GM19438 (cell line): Measurements from ENCODE around the gene TXNRD1.
"Not testable (repeated sequence)": the region's sequence is repeated elsewhere in the genome, so short reads cannot be mapped to it uniquely, and the experiment has no call there.

Source experiments
- ATAC-seq: cut with Tn5 transposase; IDR thresholded peaks from one replicate; pipeline ENCODE4 v1.9.1; 2021; ENCODE audit warnings: low read depth; ENCODE audit not compliant: unreplicated experiment

The TXNRD1 gene

DNA sequence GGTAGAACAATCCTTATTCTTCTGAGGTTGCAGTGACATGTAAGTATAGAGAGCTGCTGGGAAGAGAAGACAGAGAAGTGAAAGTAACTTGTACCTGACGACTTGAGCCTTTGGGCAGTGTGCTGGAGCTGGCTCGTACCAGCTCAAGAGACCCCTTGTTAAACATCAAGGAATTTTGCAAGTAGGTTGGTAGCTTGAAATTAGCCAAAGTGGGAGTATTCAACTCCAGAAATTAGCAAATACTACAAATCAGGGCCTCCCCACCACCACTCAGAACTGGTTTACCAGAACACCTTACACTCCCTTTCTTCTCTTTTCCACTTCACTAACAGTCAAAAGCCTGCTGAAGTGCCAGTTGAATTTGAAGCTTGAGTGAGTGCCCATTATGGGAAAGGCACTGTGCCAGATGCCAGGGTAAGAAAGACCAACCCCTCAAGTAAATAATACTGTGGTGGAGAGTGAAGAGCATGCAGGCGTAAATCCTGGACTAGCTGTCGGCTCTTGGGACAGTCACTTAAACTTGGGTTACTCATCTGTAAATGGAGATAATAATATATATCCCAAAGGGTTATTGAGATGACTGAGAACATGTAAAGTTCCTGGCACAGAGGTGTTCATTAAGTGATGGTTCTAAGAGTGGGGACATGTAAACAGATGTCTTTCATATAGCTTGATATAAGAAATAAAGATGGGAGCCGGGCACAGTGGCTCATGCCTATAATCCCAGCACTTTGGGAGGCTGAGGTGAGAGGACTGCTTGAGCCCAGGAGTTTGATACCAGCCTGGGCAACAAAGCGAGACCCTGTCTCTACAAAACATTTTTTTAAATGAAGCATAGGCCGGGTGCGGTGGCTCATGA lies 60.9 kb downstream of the TXNRD1 start:
- ATAC-seq, result peak; percentile 71

DNA sequence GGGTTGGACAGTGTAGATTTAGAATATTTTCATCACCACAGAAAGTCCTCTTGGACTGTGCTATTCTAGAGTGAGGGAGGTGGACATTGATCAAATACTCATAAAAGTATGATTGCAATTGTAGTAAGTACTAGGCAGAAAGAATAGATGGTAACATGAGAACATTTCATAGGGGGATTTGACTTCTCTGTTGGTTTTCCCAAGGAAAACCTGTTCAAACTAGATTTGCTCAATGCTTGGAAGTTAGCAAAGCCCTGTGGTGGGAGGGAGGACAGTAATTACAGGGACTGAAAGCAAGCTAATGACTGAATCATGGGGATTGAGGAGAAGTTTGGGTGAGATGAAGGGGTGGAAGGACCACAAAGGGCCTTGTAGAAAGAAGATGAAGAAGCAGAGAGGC lies 63.6 kb downstream of the TXNRD1 start:
- ATAC-seq, result no peak

DNA sequence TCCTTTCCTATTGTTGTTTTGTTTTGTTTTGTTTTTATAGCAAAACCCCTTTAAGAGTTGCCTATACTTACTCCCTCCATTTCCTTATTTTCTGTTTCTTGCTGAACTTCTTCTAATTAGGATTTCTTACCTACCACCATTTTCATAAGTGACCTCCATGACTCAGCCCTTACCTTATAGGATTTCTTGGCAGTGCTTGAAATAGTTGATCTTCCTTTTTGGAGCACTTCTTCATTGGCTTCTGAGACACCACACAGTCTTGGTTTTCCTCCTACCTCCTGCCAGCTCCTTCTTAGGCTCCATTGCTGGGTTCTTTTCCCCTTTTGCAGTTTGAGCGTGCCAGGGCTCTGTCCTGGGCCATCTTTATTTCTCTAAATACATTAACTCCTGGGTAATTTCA lies 64.5 kb downstream of the TXNRD1 start:
- ATAC-seq, result no peak

DNA sequence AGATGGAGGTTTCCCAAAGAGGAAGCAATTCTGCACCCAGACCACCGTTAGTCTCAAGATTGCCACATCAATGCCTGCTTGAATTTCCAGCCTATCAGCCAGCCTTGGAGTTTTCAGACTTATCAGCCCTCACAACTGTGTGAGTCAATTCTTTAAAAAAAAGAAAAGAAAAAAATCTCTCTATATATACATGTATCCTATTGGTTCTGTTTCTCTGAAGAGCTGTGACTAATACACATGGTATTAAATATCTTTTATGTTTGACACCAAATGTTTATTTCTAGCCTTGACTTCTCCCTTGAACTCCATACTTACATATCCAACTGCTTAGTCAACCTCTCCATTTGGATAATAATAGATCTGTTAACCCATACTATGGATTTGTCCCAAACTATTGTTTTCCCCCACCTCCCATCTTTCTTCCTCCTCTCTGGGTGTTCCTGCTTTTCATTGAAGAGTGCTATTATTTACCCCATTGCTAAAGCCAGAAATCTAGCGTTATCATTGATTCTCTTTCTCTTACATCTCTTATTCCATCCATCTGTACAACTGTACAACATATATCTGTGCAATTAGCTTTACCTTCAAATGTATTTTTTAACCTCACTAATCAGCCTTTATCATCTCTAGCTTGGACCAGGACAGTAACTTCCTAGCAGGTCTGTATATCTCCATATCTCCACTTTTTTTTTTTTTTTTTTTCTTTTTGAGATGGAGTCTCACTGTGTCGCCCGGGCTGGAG lies 65.3 kb downstream of the TXNRD1 start:
- ATAC-seq, result no peak

DNA sequence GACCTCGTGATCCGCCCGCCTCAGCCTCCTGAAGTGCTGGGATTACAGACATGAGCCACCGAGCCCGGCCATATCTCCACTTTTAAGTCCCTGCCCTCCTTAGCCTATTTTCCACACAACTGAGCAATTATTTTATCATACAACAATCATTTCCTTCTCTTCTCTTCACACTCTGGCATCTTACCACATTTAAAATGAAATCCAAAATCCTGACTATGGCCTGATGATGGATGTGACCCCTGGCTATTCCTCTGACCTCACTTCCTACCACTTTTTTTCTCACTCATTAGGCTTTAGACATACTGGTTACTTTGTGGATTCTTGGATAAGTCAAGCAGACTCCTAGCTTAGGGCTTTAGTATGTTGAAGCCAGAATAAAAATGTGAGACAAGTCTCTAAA lies 66.1 kb downstream of the TXNRD1 start:
- ATAC-seq, result no peak

DNA sequence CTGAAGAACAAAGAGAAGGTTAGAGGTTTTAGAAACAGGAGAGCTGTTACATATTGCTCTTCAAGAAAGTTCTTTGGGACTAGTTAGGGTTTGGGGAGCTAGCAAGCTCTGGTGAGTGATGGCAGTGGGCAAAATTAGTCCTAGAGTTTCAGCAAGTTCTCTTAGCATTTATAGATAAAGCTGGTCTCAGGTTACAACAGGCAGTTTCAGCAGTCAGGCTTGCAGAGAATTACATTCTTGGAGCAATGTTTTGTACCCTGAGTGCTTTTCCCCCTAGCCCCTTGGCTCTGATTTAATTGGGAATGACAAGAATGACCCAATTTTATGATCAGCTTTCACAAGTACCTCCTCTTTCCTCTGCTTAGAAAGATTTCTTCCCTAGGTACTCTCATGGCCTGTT lies 66.5 kb downstream of the TXNRD1 start:
- no peak for ATAC-seq

DNA sequence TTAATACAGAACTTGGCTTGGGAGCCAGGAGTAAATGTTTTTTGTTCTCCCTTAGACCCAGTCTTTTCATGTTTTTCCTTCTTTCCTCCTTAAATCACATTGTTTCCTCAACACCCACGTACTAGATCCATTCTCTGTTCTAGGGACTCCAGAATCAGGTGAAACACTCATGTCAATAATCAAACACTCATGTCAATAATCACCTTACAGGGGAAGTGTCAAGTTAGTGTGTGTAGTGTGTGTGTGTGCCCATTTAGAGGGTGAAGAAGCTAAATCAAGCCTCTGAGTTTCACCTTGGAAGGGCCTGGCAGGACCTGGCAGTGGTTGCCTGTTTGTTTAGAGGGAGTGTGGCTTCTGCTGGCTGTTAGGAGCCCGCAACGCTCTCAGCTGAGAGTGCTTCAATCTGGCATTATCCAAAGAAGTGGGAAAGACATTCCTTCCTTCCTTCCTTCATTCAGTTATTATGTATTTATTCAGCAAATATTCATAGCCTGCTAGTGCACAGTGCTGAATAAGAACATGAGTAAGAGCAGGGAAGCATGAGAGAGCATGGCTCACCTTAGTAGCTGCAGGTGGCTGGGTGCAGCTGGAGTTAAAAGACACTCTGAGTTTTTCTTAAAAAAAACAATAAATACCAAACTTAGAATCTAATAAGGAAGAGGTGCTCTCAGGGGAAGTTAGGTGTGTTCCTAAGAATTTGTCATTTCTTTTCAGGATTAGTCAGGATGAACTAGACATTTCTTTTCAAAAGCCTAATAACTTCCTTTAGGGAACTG lies 70.3 kb downstream of the TXNRD1 start:
- no peak for ATAC-seq

DNA sequence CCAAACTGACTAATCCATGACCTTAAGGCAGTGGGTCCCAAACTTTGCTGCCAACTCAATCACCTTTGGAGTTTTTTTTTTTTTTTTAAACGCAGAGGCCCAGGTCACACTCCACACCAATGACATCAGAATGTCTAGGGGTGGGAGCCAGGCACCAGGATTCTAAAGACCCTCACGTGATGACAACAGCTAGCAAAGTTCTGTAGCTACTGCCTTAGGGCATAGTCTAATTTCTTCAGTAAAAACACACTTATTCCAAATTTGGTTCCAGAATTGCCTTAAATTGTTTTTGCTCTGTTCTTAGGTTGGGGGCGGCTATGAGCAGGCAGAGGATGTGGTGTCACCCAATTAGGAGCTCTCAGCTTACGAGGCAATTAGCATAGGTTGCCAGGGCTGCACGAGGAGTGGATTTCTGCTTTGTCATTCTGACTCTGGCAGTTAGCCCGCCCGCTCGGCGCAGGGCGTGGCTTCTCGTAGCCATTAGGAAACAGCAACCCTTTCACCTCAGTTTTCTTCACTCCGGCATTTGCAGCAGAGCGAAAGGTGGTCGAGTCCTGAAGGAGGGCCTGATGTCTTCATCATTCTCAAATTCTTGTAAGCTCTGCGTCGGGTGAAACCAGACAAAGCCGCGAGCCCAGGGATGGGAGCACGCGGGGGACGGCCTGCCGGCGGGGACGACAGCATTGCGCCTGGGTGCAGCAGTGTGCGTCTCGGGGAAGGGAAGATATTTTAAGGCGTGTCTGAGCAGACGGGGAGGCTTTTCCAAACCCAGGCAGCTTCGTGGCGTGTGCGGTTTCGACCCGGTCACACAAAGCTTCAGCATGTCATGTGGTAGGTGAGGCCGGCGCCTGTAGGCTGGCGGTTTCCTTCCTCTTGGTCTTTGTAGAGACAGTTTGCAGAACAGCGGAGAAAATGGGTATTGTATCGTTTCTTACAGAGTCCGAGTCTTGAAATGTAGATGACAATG lies 71.2 kb downstream of the TXNRD1 start:
- peak; percentile 85 for ATAC-seq

DNA sequence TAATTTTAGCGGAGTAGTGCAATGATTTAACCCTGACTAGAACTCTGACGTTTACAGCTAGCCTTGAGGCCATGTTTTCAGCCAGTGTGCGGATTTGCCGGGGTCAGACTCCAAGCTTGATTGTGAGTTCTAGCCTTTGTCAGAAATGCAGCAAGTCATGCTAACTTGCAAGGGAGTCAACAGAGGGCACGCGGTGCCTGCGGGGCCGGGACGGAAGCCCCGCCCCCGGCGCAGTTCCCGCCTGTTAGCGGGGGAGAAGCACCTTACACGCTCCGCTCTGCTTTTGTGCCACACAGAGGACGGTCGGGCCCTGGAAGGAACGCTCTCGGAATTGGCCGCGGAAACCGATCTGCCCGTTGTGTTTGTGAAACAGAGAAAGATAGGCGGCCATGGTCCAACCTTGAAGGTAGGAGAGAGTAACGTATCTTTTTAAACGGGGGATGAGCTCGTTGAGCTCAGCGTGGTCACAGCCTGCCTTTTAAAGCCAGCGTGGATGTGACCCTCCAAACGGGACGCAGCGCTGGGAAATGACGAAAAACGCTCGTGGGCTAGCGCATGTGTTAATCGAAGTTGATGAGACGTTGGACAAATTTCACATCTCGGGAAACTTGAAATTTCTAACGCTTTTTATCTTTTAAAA lies 73.2 kb downstream of the TXNRD1 start:
- peak; percentile 44 for ATAC-seq

DNA sequence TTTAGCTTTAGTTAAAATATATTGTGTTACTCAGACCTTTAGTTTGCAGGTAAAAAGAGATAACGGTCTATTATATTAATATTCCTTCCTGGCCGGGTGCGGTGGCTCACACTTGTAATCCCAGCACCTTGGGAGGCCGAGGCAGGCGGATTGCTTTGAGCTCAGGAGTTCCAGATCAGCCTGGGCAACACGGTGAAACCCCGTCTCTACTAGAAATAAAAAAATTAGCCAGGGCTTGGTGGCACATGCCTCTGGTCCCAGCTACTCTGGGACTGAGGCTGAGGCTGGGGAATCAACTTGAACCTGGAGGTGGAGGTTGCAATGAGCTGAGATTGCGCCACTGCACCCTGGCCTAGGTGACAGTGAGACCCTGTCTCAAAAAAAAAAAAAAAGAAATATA lies 74.7 kb downstream of the TXNRD1 start:
- no peak for ATAC-seq

DNA sequence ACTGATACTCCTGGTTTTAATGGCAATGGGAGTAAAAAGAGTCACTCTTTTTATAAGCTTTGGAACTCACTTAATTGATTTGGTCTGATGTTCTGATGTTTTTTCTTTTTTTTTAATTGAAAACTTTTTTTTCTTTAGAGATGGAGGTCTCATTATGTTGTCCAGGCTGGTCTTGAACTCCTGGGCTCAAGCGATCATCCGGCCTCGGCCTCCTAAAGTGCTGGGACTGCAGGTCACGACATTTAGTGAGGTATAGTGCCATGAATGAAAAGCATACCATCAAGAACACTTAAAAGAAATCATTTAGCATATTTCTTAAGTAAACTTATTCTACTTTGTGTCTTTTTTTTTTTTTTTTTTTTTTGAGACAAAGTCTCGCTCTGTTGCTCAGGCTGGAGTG lies 75.3 kb downstream of the TXNRD1 start:
- no peak for ATAC-seq

DNA sequence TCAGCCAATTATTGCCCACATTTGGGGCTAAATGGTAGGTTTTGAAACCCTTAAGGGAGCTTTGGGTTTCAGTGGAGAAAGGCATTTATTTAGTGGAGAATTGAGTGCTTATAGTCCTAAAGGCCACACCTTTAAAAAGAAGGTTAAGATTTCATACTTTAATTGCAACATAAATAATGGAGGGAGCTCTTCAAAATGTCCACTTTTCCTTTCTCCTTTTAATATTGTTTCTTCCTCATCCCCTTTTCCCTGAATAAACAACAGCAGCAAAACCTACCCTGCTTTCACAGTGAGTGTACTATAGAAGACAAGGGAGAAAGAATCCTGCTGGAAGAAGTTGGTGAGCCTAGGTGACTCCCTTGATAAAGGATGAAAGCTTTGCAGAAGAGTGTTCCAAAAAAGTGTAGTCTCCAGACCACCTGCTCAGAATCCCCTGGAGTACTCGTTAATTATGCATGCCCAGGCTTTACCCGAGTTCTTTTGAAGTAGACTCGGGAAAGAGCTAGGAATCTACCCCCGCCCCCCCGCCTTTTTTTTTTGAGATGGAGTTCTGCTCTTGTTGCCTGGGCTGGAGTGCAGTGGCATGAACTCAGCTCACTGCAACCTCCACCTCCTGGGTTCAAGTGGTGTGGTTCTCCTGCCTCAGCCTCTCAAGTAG lies 76.4 kb downstream of the TXNRD1 start:
- no peak for ATAC-seq

DNA sequence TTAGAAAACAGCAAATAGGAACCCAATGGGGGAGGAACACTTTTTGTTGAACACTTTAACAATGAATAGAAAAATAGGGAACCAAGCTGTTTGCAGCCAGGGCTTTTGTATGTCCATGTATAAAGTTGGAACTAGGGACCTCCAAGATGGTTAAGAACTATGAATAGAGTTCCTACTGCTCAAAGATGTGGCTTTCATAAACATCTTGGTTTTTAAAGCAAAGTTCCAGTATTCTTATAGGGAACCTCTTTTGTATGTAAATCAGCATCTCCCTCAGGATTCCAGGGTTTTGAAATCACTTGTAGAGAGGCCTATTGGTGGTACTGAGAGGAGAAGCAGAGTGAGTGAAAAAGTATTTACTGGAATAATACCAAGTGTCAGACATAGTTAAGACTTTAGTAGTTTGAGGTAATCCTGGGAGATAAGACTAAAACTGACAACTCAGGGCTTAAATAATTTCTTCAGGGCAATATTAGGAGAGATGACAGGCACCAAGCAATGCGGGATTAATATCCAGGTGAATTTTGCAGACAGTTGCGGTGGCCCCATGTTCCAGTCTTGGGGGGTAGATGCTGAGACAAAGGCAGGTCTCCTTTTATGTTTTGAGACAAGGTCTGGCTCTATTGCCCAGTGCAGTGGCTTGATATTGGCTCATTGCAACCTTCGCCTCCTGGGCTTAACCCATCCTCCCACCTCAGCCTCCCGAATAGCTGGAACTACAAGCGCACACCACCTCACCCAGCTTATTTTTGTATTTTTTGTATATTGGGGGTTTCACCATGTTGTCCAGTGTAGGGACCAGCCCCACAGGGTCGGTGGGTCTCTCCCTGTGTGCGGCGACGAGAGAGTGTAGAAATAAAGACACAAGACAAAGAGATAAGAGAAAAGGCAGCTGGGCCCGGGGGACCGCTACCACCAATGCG lies 77.6 kb downstream of the TXNRD1 start:
- no peak for ATAC-seq

DNA sequence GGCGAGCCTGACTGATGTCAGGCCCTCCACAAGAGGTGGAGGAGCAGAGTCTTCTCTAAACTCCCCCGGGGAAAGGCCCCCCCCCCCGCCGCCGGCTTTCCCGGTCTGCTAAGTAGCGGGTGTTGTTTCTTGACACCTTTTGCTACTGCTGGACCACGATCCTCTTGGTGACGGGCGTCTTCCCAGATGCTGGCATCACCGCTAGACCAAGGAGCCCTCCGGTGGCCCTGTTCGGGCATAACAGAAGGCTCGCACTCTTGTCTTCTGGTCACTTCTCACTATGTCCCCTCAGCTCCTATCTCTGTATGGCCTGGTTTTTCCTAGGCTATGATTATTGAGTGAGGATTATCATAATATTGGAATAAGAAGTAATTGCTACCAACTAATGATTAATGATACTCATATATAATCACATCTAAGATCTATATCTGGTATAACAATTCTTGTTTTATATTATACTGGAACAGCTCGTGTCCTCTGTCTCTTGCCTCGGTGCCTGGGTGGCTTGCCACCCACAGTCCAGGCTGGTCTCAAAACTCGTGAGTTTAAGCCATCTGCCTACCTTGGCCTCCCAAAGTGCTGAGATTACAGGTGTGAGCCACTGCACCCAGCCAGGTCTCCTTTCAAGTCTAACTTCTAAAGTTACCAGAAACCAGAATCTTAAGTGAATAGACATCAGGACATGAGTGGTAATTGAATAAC lies 78.7 kb downstream of the TXNRD1 start:
- not testable (repeated sequence) for ATAC-seq

DNA sequence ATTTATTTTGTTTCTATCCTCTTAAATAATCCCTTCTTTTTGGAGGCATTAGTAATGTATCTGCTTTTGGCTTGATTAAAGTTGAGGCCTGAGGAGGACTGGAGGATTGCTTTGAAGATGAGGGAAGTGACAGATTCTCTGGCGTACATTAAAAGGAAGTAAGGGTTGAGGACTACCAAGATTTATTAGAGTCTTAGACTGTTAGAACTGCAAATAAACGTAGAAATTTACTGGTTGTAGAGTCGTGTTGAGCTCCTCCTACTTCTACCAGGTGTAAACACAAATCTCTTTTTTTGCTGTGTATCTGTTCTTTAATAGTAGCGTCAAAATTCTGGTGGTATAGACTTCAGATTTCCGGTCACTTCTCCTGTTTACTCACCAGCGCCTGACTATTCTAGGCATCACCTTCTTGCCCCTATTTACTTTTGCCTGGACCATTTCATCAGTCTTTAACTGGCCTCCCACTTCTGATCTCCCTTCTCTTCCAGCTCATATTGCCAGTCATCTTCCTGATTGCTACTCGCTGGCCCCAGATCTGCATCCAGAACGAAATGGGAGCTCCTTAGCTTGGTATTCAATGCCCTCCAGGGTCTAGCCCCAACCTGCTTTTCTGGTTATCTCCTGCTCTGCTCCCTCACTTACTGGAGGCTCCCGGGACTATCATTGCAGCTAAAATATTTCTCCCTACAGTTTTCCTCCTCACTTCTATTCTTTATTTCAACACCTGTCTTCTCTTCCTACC lies 79.5 kb downstream of the TXNRD1 start:
- ATAC-seq, result no peak

DNA sequence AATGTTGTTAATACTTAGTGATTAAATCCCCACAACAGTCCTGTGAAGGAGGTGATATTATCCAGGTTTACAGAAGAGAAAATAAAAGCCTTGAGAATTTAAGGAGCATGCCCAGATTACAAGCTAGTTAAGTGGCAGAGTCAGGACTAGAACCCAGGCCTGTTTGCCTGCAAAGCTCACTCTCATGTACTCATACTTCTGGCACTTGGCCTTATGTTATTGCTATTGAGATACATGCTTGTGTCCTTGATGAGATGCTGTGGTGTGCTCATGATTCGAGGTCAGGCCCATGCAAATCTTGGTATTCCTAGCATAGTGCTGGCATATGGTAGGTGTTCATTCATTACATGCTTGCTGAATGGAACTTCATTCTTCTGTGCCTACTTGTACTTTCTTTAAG lies 80.4 kb downstream of the TXNRD1 start:
- ATAC-seq, result no peak

DNA sequence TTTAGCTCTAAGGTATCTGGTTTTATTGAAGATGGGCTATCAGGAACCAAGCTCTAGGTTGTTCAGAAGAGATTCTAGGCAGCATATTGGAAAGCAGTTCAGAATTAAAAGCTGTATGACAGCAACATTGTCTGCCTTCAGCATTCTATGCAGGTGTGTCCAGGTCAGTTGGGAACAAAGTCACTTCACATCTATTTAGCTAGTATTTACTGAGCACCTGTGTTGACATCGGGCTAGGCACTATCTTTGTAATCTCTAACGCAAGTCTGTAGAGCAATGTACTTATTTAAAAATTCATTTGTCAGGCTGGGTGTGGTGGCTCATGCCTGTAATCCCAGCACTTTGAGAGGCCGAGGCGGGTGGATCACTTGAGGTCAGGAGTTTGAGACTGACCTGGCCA lies 81.1 kb downstream of the TXNRD1 start:
- ATAC-seq, result no peak
